ENCODE results near the gene SYNGR1. TPM values are rescaled to one million over a fixed set of nuclear protein-coding genes. Genes with fewer than 3 reads are reported as not detected.

Gene SYNGR1
- total RNA-seq (100 to 1,000 TPM in 1 of 7 donors, 10 to 100 TPM in 6; 20.9 to 104 (median 74.7) TPM), polyA plus RNA-seq (10 to 100 TPM; 13.1 to 82.7 TPM)
- long read RNA-seq, donor 1, full-length matches to known transcripts = 198 of 309 reads
- long read RNA-seq, donor 1, partial matches to known transcripts = 88 of 309 reads
- long read RNA-seq, donor 1, other reads (novel, unspliced or antisense) = 23 of 309 reads
- long read RNA-seq, donor 2, full-length matches to known transcripts = 19 of 19 reads
- long read RNA-seq, donor 2, partial matches to known transcripts = 0 of 19 reads
- long read RNA-seq, donor 2, other reads (novel, unspliced or antisense) = 0 of 19 reads
- long read RNA-seq, donor 3, full-length matches to known transcripts = 181 of 281 reads
- long read RNA-seq, donor 3, partial matches to known transcripts = 21 of 281 reads
- long read RNA-seq, donor 3, other reads (novel, unspliced or antisense) = 79 of 281 reads

- intact Hi-C loops (cut with DNase I) = loop anchor here in 1 of 4 donors (10.0 kb wide), 1 partner anchor 175 kb away; the partner anchor contains the start of gene ATF4
- Histone ChIP-seq H3K27ac (peak within 1 kb of the TSS; percentile 88 to 92), H3K27me3 (no peaks in the 10 kb centered on the region)
Observed at GRCh38 chr22:39349967-39350726, at the start of gene SYNGR1. Gene SYNGR1, plus strand, starts transcription at chr22:39349991. Its CDS starts 20 bp downstream, at chr22:39350011.

GRCh38 chr22:39300186-39300830 lies 49.5 kb upstream of the SYNGR1 start:
- Histone ChIP-seq H3K36me3 (no peaks in the 10 kb centered on the region), H3K4me1 (ENCODE audit: insufficient read depth) (peaks cover 22% of the 10 kb centered on the region), H3K9me3 (no peaks in the 10 kb centered on the region), H3K4me3 (no peak overlapping the region), H3K27ac (no peak overlapping the region), H3K27me3 (no peaks in the 10 kb centered on the region)
- 17 to 21% (median 18%) methylated on average over 19 of the region's 19 CpGs for WGBS, 3 donors
- no peak for TF ChIP-seq POLR2A (IDR thresholded peaks at IDR 0.05)
- TF ChIP-seq EP300 (IDR thresholded peaks at IDR 0.05) = no peak
- no peak for TF ChIP-seq CTCF (IDR thresholded peaks at IDR 0.05)
- DNase-seq = no peak
- intact Hi-C loops (cut with DNase I) = no loop called here

More at GRCh38 chr22:39349967-39350726, at the start of gene SYNGR1:
- no peak for TF ChIP-seq CTCF (IDR thresholded peaks at IDR 0.05)
- TF ChIP-seq POLR2A (IDR thresholded peaks at IDR 0.05) = peak; percentile 53
- Histone ChIP-seq H3K36me3 (no peaks in the 10 kb centered on the region), H3K9me3 (no peaks in the 10 kb centered on the region), H3K4me3 (peak within 1 kb of the TSS; percentile 90), H3K4me1 (ENCODE audit: insufficient read depth) (peaks cover 9% of the 10 kb centered on the region)
- 0 to 2% (median 0%) methylated on average over 39 to 87 of the region's 87 CpGs for WGBS, 3 donors
- peak; percentile 63 to 71 (median 64) for DNase-seq

- Histone ChIP-seq H3K4me1 (ENCODE audit: insufficient read depth) (peaks cover 22% of the 10 kb centered on the region), H3K27me3 (no peaks in the 10 kb centered on the region), H3K36me3 (no peaks in the 10 kb centered on the region), H3K9me3 (no peaks in the 10 kb centered on the region), H3K4me3 (no peak overlapping the region), H3K27ac (no peak overlapping the region)
- WGBS, 3 donors = 85 to 91% (median 89%) methylated on average over 9 of the region's 9 CpGs
- no peak for TF ChIP-seq POLR2A (IDR thresholded peaks at IDR 0.05)
- TF ChIP-seq CTCF (IDR thresholded peaks at IDR 0.05) = no peak
- intact Hi-C loops (cut with DNase I) = no loop called here
- DNase-seq = no peak
Observed at GRCh38 chr22:39301108-39301507, 48.7 kb upstream of the SYNGR1 start.

GRCh38 chr22:39301926-39302325 lies 47.9 kb upstream of the SYNGR1 start:
- no peak for TF ChIP-seq EP300 (IDR thresholded peaks at IDR 0.05)
- no peak for TF ChIP-seq POLR2A (IDR thresholded peaks at IDR 0.05)
- no peaks in the 10 kb centered on the region for H3K9me3 ChIP-seq
- H3K36me3 ChIP-seq = no peaks in the 10 kb centered on the region
- intact Hi-C loops (cut with DNase I) = no loop called here
- no peak for DNase-seq
- H3K27ac ChIP-seq = no peak overlapping the region
- peaks cover 19% of the 10 kb centered on the region for H3K4me1 ChIP-seq (ENCODE audit: insufficient read depth)
- H3K27me3 ChIP-seq = no peaks in the 10 kb centered on the region
- 68 to 71% (median 70%) methylated on average over 7 of the region's 7 CpGs for WGBS, 3 donors
- H3K4me3 ChIP-seq = no peak overlapping the region
